ENCODE results near the gene F8.

DNA sequence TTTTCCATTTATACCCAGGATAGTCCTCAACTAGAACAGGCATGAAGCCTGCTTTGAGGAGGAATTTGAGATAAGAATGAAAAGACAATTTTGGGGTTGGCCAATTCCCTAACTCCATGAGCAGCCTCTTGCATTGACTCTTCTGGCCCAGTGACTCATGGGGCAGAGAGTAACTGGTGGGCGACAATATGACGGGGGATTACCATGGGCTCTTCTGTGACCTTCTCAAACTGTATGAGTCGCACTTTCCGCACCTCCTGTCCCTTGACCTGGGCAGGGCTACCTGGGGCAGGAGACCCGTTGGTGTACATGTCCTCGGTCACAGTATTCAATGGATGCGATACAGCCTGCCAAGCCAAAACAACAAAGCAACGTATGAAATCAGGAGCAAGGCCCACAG lies 230.6 kb downstream of the F8 start:
- TF ChIP-seq, protein P1, sequence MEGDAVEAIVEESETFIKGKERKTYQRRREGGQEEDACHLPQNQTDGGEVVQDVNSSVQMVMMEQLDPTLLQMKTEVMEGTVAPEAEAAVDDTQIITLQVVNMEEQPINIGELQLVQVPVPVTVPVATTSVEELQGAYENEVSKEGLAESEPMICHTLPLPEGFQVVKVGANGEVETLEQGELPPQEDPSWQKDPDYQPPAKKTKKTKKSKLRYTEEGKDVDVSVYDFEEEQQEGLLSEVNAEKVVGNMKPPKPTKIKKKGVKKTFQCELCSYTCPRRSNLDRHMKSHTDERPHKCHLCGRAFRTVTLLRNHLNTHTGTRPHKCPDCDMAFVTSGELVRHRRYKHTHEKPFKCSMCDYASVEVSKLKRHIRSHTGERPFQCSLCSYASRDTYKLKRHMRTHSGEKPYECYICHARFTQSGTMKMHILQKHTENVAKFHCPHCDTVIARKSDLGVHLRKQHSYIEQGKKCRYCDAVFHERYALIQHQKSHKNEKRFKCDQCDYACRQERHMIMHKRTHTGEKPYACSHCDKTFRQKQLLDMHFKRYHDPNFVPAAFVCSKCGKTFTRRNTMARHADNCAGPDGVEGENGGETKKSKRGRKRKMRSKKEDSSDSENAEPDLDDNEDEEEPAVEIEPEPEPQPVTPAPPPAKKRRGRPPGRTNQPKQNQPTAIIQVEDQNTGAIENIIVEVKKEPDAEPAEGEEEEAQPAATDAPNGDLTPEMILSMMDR (tag by site-specific recombination; IDR thresholded peaks at IDR 0.05) = no peak
- TF ChIP-seq ZNF658 (tag by site-specific recombination; IDR thresholded peaks at IDR 0.05) = no peak
- TF ChIP-seq ZNF274 (IDR thresholded peaks at IDR 0.05; ENCODE audit: low read length) = no peak
- no peak for TF ChIP-seq ZNF274 (tag by site-specific recombination; IDR thresholded peaks at IDR 0.05; ENCODE audit: borderline replicate concordance)
- TF ChIP-seq KLF1 (tag by site-specific recombination; IDR thresholded peaks at IDR 0.05) = no peak
- TF ChIP-seq ZNF324 (tag by site-specific recombination; IDR thresholded peaks at IDR 0.05) = no peak
- TF ChIP-seq, protein P2, sequence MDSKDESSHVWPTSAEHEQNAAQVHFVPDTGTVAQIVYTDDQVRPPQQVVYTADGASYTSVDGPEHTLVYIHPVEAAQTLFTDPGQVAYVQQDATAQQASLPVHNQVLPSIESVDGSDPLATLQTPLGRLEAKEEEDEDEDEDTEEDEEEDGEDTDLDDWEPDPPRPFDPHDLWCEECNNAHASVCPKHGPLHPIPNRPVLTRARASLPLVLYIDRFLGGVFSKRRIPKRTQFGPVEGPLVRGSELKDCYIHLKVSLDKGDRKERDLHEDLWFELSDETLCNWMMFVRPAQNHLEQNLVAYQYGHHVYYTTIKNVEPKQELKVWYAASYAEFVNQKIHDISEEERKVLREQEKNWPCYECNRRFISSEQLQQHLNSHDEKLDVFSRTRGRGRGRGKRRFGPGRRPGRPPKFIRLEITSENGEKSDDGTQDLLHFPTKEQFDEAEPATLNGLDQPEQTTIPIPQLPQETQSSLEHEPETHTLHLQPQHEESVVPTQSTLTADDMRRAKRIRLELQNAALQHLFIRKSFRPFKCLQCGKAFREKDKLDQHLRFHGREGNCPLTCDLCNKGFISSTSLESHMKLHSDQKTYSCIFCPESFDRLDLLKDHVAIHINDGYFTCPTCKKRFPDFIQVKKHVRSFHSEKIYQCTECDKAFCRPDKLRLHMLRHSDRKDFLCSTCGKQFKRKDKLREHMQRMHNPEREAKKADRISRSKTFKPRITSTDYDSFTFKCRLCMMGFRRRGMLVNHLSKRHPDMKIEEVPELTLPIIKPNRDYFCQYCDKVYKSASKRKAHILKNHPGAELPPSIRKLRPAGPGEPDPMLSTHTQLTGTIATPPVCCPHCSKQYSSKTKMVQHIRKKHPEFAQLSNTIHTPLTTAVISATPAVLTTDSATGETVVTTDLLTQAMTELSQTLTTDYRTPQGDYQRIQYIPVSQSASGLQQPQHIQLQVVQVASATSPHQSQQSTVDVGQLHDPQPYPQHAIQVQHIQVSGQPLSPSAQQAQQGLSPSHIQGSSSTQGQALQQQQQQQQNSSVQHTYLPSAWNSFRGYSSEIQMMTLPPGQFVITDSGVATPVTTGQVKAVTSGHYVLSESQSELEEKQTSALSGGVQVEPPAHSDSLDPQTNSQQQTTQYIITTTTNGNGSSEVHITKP (tag by site-specific recombination; IDR thresholded peaks at IDR 0.05) = no peak
- TF ChIP-seq YY1 (tag by site-specific recombination; IDR thresholded peaks at IDR 0.05) = no peak
- TF ChIP-seq, protein P3, sequence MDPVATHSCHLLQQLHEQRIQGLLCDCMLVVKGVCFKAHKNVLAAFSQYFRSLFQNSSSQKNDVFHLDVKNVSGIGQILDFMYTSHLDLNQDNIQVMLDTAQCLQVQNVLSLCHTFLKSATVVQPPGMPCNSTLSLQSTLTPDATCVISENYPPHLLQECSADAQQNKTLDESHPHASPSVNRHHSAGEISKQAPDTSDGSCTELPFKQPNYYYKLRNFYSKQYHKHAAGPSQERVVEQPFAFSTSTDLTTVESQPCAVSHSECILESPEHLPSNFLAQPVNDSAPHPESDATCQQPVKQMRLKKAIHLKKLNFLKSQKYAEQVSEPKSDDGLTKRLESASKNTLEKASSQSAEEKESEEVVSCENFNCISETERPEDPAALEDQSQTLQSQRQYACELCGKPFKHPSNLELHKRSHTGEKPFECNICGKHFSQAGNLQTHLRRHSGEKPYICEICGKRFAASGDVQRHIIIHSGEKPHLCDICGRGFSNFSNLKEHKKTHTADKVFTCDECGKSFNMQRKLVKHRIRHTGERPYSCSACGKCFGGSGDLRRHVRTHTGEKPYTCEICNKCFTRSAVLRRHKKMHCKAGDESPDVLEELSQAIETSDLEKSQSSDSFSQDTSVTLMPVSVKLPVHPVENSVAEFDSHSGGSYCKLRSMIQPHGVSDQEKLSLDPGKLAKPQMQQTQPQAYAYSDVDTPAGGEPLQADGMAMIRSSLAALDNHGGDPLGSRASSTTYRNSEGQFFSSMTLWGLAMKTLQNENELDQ (tag by site-specific recombination; IDR thresholded peaks at IDR 0.05; ENCODE audit: low read depth) = no peak
- no peak for TF ChIP-seq ZNF501 (tag by site-specific recombination; IDR thresholded peaks at IDR 0.05)

All from HEK293 (cell line).